ENCODE results near the gene COX14.

Gene COX14

DNA sequence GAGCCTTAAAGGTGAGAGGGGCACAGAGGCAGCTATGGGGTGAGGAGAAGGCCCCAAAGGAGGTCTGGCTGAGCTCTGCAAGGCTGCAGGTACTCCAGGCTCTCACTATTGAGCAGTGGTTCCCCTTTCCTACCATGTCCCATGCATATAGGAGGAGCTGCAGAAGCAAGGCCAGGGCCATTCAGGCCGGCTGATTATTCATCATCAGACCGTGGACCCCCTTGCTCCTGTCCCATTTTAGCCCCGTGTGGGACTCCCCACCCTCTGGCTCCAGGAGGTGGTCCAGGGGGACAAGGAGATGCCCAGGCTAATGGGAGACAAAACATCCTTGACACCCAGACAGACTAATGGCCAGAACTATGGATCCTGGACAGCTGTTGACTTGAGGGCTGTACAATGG lies 5.1 kb upstream of the COX14 start:
- CTCF ChIA-PET: interaction anchor here (1.0 to 6.2 kb wide), 4 partner anchors 6 to 56 kb away, joined by 3 to 144 read pairs (median 3); partner anchors contain the start of gene GPD1
- no peak overlapping the region for H3K4me3 ChIP-seq (ENCODE audit: low read depth, low read length)
- DNase-seq (ENCODE audit: low read depth, low spot score): no peak
- TF ChIP-seq, protein P1, sequence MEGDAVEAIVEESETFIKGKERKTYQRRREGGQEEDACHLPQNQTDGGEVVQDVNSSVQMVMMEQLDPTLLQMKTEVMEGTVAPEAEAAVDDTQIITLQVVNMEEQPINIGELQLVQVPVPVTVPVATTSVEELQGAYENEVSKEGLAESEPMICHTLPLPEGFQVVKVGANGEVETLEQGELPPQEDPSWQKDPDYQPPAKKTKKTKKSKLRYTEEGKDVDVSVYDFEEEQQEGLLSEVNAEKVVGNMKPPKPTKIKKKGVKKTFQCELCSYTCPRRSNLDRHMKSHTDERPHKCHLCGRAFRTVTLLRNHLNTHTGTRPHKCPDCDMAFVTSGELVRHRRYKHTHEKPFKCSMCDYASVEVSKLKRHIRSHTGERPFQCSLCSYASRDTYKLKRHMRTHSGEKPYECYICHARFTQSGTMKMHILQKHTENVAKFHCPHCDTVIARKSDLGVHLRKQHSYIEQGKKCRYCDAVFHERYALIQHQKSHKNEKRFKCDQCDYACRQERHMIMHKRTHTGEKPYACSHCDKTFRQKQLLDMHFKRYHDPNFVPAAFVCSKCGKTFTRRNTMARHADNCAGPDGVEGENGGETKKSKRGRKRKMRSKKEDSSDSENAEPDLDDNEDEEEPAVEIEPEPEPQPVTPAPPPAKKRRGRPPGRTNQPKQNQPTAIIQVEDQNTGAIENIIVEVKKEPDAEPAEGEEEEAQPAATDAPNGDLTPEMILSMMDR (IDR thresholded peaks at IDR 0.05; ENCODE audit: insufficient read depth, low read length, missing control alignments): no peak
- POLR2A ChIA-PET: no interaction called here

DNA sequence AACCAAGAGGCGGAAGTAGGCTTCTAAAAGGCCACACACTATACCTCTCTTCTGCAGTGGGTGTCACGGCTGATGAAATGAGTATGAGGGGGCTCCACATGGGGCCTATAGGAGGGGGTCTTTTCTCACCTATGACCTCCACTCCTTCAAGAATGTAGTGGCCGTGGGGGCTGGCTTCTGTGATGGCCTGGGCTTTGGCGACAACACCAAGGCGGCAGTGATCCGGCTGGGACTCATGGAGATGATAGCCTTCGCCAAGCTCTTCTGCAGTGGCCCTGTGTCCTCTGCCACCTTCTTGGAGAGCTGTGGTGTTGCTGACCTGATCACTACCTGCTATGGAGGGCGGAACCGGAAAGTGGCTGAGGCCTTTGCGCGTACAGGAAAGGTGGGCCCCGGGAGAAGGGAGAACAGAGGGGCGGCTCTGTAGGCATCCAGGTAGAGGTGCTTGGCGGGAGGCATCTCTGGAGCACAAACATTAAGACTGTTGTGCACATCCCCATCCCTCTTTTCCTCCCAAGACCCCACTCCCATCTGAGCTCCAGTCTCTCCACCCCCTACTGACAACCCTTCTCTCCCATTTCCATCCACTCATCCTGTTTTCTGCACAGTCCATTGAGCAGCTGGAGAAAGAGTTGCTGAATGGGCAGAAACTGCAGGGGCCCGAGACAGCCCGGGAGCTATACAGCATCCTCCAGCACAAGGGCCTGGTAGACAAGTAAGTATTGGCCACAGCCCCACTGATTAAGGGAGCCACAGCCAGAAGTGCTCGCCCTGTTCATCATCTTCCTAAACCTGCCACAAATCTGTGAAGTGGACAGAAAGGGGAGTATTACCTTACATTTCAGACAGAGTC lies 4.4 kb upstream of the COX14 start:
- POLR2A ChIA-PET: no interaction called here

DNA sequence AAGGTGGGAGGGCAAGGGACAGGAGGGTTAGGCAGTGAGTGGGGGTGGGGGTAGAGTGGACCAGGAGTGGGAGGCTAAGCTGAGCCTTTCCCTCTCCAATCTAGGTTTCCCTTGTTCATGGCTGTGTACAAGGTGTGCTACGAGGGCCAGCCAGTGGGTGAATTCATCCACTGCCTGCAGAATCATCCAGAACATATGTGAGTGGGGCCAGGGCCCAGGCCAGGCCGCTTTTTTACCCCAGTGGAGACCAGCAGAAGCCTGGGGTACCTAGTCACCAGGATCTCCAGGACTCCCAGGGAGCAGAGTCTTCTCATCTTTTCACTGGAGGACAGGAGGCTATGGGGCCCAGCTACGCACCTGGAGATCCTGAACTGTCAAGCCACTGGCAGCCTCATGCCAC lies 2.7 kb upstream of the COX14 start:
- ChIA-PET CTCF (interaction anchor here (1.2 to 6.2 kb wide), 13 partner anchors 8 to 205 kb away, joined by 3 to 144 read pairs (median 25); partner anchors contain the start of genes CERS5, GPD1 and SMARCD1), POLR2A (interaction anchor here (0.7 kb wide), 1 partner anchor 18 kb away, joined by 4 read pairs; no protein-coding TSS in a partner anchor)
- TF ChIP-seq, protein P1 (IDR thresholded peaks at IDR 0.05; ENCODE audit: insufficient read depth, low read length, missing control alignments): no peak
- DNase-seq (ENCODE audit: low read depth, low spot score): no peak
- H3K4me3 ChIP-seq (ENCODE audit: low read depth, low read length): no peak overlapping the region

More for the DNA sequence above, 4.4 kb upstream of the COX14 start:
- TF ChIP-seq, protein P1 (IDR thresholded peaks at IDR 0.05; ENCODE audit: insufficient read depth, low read length, missing control alignments): no peak
- CTCF ChIA-PET: interaction anchor here (0.6 to 6.2 kb wide), 9 partner anchors 7 to 66 kb away, joined by 3 to 144 read pairs (median 3); partner anchors contain the start of genes GPD1 and SMARCD1
- DNase-seq (ENCODE audit: low read depth, low spot score): no peak
- H3K4me3 ChIP-seq (ENCODE audit: low read depth, low read length): no peak overlapping the region

DNA sequence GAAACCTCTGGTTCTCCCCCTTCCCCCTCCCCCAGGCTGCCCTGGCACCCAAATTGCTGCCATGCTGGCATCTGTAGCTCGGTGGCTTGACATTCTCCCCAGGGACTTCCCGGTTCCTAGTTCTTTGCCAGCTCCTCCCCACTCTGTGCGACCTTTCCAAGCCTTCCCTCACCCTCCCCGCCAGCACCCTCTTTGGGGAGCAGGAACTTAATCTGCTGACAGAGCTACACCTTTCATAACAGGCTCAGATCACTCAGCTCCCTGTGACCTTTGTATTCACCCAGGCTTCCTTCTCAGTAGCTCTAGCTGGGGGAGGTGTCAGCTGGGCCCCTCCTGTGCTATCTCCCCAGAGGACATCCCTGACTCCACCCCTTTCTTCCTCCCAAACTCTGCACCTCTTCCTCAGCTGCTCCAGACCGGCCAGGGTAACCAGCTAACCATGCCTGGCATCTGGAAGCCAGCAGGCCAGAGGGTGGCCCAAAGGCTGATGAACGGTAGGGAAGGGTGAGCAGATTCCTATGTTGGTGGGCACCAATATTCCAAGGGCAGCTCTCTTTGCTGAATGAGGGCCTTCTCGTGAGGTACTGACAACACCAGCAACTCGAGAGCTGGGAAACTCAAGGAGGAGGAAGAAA lies 1.8 kb upstream of the COX14 start:
- TF ChIP-seq, protein P1 (IDR thresholded peaks at IDR 0.05; ENCODE audit: insufficient read depth, low read length, missing control alignments): no peak
- CTCF ChIA-PET: interaction anchor here (0.6 to 6.2 kb wide), 40 partner anchors 9 to 291 kb away, joined by 3 to 144 read pairs (median 8); partner anchors contain the start of genes CERS5, GPD1, LIMA1 and SMARCD1
- no peak for DNase-seq (ENCODE audit: low read depth, low spot score)
- no peak overlapping the region for H3K4me3 ChIP-seq (ENCODE audit: low read depth, low read length)
- POLR2A ChIA-PET: interaction anchor here (1.2 to 2.3 kb wide), 4 partner anchors 11 to 26 kb away, joined by 4 to 9 read pairs (median 6); partner anchors contain the start of gene SMARCD1

DNA sequence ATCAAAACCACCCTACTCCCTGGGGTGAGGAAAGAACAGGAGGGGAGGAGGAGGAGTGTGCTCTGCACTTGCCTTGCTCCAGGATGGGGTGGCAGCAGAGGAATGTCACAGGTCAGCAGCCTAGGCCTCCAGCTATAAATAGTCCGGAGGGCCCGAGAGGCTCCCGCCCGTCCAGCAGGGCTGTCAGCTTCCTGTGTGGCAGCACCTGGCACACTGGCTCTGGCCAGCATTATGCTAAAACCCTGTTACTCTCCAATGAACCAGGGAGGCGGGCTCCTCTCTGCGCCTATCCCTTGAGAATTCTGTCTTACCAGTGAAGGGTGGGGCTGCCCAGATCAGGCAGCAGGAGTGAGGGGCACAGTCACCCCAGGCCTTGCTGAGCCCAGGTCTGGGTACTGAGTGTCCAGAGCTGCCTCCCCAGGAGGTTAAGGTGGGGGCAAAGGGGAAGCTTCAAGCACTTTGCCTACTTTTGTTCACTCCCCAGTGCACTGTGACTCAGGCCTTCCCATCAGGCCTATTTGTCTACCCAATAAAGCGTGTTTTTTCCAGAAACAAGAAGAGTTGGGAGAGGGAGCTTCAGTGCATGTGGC lies 1.2 kb upstream of the COX14 start:
- TF ChIP-seq, protein P1 (IDR thresholded peaks at IDR 0.05; ENCODE audit: insufficient read depth, low read length, missing control alignments): no peak
- no peak for DNase-seq (ENCODE audit: low read depth, low spot score)
- no peak overlapping the region; the same call in 1 of the 2 replicates for H3K4me3 ChIP-seq (ENCODE audit: low read depth, low read length)
- CTCF ChIA-PET: interaction anchor here (0.6 to 6.2 kb wide), 52 partner anchors 10 to 296 kb away, joined by 3 to 144 read pairs (median 6); partner anchors contain the start of genes CERS5, GPD1, LIMA1 and SMARCD1
- POLR2A ChIA-PET: interaction anchor here (0.7 to 2.3 kb wide), 8 partner anchors 8 to 285 kb away, joined by 3 to 17 read pairs (median 5); partner anchors contain the start of genes FAM186A, GPD1 and SMARCD1

All from AG04449 (cell line).